Ovary (tissue), 9 donors: Measurements from ENCODE around the gene PAM. TPM values are rescaled to one million over a fixed set of nuclear protein-coding genes. Genes with fewer than 3 reads are reported as not detected.

ENCODE experiments used
- DNase-seq, 5 donors: peaks; one replicate each; pipeline ENCODE4 v3.0.0-alpha.2; 2019 to 2020
- H3K27ac ChIP-seq, 2 donors: fragments of 200-600 bp; one replicate each; pipeline versions ENCODE4 v1.5.1 to v1.8.0; 2019 to 2022
- H3K27me3 ChIP-seq: fragments of 200-600 bp; one replicate; pipeline ENCODE4 v1.8.0; 2022
- H3K36me3 ChIP-seq: fragments of 200-600 bp; sonication (generic); one replicate; pipeline ENCODE4 v1.5.1; 2019
- H3K4me1 ChIP-seq: one replicate; pipeline ENCODE4 v1.8.1; 2013; ENCODE audit warnings: mild to moderate bottlenecking, moderate library complexity; ENCODE audit not compliant: insufficient read depth
- H3K4me3 ChIP-seq: fragments of 200-600 bp; sonication (generic); one replicate; pipeline ENCODE4 v1.5.1; 2017
- H3K9me3 ChIP-seq, 2 donors: fragments of 200-600 bp in 1 of 2; sonication (generic) in 1 of 2; one replicate each; pipeline versions ENCODE4 v1.5.1 to v1.8.1; 2013 to 2019; ENCODE audit warnings: mild to moderate bottlenecking in 1 of 2, moderate library complexity in 1 of 2
- CTCF ChIP-seq, 3 donors: fragments of 450-650 bp in 2 of 3; fragments of 200-600 bp in 1 of 3; IDR thresholded peaks; one replicate each; pipeline versions ENCODE4 v1.5.1 to v1.8.0; 2016 to 2022; ENCODE audit warnings: antibody characterized with exemption in 3 of 3, mild to moderate bottlenecking in 1 of 3
- EP300 ChIP-seq: sonication (generic); formaldehyde crosslinking; IDR thresholded peaks from one replicate; pipeline ENCODE4 v1.6.1; 2017; ENCODE audit warnings: antibody characterized with exemption
- POLR2A ChIP-seq: fragments of 450-650 bp; IDR thresholded peaks from one replicate; pipeline ENCODE4 v1.6.1; 2017; ENCODE audit warnings: antibody characterized with exemption, mild to moderate bottlenecking, moderate library complexity
- WGBS, 3 donors: extraction: QIAGEN DNeasy Blood & Tissue Kit in 1 of 3; methylation state at CpG; one replicate each; pipeline versions ENCODE4 v1.1.5 to v1.1.7; 2013 to 2017; 5-methylcytosine and 5-hydroxymethylcytosine counted together
- intact Hi-C, 4 donors: fragments of 100-400 bp; cut with DNase I; formaldehyde crosslinking; loops; one replicate each; pipeline versions ENCODE4 v1.11.0 to v1.15.1; 2022 to 2023
- polyA plus RNA-seq, 2 donors: library from polyadenylated mRNA; stranded (reverse); fragments of 200-250 nt in 1 of 2; fragments of 350-450 nt in 1 of 2; fragmentation: Illumina TruSeq in 1 of 2; extraction: RNeasy Lipid Tissue Mini Kit (QIAGEN cat#74804) in 1 of 2; gene quantifications; one replicate each; pipeline ENCODE4 v1.2.3, GENCODE V29; 2013 to 2014
- total RNA-seq, 7 donors: library from RNA; depleted of rRNA in 2 of 7; stranded (reverse); fragments of >200 nt in 2 of 7; fragmentation: NEBNext Ultra II Directional in 3 of 7; extraction: Animal tissue kit (Norgen Biotek cat#: 25700) in 3 of 7; gene quantifications; one replicate each; pipeline versions ENCODE4 v1.1.0 to v1.2.4, GENCODE V29; 2016 to 2023
- donor health status: DM: no; HTN: no; CAD: no; lungs with moderate emphysema.
- donor health status: DM: no; HTN: no; CAD: no.
- donor health status: Bipolar disorder and iron deficiency.
- donor health status: DM: yes; HTN: yes; CAD: no.
- donor health status: DM: no; HTN: no; CAD: no.
- donor health status: DM: yes; HTN: yes; CAD: no.

PAM gene
- total and polyA plus RNA-seq, 9 donors = 124 to 431 (median 187) TPM

- intact Hi-C loops = no loop called here
- TF ChIP-seq POLR2A (no peak), CTCF (IDR thresholded peaks at IDR 0.05) (no peak), EP300 (no peak)
- Histone ChIP-seq H3K4me1 (peaks cover 8% of the 10 kb centered on the region), H3K27me3 (no peaks in the 10 kb centered on the region), H3K4me3 (no peak overlapping the region), H3K27ac (no peak overlapping the region), H3K36me3 (no peaks in the 10 kb centered on the region), H3K9me3 (no peaks in the 10 kb centered on the region)
- no peak for DNase-seq
- 95 to 96% (median 96%) methylated on average over 5 of the region's 5 CpGs for WGBS, 3 donors
Measured at GRCh38 chr5:102763734-102764133, 8.6 kb downstream of the PAM start.

GRCh38 chr5:102764381-102765004 lies 9.4 kb downstream of the PAM start:
- no peak for DNase-seq
- no peak overlapping the region for H3K27ac ChIP-seq
- no peak overlapping the region for H3K4me3 ChIP-seq
- H3K36me3 ChIP-seq = no peaks in the 10 kb centered on the region
- no peak for TF ChIP-seq POLR2A
- TF ChIP-seq CTCF (IDR thresholded peaks at IDR 0.05) = no peak
- peaks cover 6% of the 10 kb centered on the region for H3K4me1 ChIP-seq
- 92 to 95% (median 93%) methylated on average over 7 of the region's 7 CpGs for WGBS, 3 donors
- intact Hi-C loops = no loop called here
- H3K9me3 ChIP-seq = no peaks in the 10 kb centered on the region
- H3K27me3 ChIP-seq = no peaks in the 10 kb centered on the region

GRCh38 chr5:102765350-102765749 lies 10.2 kb downstream of the PAM start:
- H3K27ac ChIP-seq = no peak overlapping the region
- peaks cover 6% of the 10 kb centered on the region for H3K4me1 ChIP-seq
- H3K36me3 ChIP-seq = no peaks in the 10 kb centered on the region
- H3K27me3 ChIP-seq = no peaks in the 10 kb centered on the region
- H3K4me3 ChIP-seq = no peak overlapping the region
- WGBS, 3 donors = 91 to 94% (median 93%) methylated on average over 3 of the region's 3 CpGs
- TF ChIP-seq CTCF (IDR thresholded peaks at IDR 0.05) = no peak
- DNase-seq = no peak
- H3K9me3 ChIP-seq = no peaks in the 10 kb centered on the region
- intact Hi-C loops = no loop called here

- no peaks in the 10 kb centered on the region for H3K36me3 ChIP-seq
- intact Hi-C loops = no loop called here
- peaks cover 4% of the 10 kb centered on the region for H3K4me1 ChIP-seq
- no peaks in the 10 kb centered on the region for H3K9me3 ChIP-seq
- H3K4me3 ChIP-seq = no peak overlapping the region
- no peak for DNase-seq
- TF ChIP-seq POLR2A (no peak), CTCF (IDR thresholded peaks at IDR 0.05) (no peak), EP300 (no peak)
- no peaks in the 10 kb centered on the region for H3K27me3 ChIP-seq
- H3K27ac ChIP-seq = no peak overlapping the region
- WGBS, 3 donors = 87 to 91% (median 91%) methylated on average over 4 of the region's 4 CpGs
Measured at GRCh38 chr5:102766295-102767090, 11.4 kb downstream of the PAM start.
